GM18907 (cell line): Measurements from ENCODE around the gene SERTAD3.
"Not testable (repeated sequence)": the region's sequence is repeated elsewhere in the genome, so short reads cannot be mapped to it uniquely, and the experiment has no call there.

Source experiments
- ATAC-seq: cut with Tn5 transposase; IDR thresholded peaks from one replicate; pipeline ENCODE4 v1.9.1; 2021; ENCODE audit warnings: mild to moderate bottlenecking, moderate library complexity; ENCODE audit not compliant: unreplicated experiment

SERTAD3 gene

DNA sequence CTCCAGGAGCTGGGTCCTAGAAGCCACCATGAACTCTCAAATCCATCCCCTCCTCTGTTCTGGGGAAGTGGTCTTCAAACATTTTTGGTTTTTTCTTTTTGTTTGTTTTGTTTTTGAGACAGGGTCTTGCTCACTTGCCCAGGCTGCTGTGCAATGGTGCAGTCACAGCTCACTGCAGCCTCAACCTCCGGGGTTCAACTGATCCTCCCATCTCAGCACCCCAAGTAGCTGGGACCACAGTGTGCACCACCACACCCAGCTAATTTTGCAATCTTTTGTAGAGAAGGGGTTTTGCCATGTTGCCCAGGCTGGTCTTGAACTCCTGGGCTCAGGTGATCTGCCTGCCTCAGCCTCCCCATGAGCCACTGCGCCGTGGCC lies 14.5 kb upstream of the SERTAD3 start:
- ATAC-seq: no peak

DNA sequence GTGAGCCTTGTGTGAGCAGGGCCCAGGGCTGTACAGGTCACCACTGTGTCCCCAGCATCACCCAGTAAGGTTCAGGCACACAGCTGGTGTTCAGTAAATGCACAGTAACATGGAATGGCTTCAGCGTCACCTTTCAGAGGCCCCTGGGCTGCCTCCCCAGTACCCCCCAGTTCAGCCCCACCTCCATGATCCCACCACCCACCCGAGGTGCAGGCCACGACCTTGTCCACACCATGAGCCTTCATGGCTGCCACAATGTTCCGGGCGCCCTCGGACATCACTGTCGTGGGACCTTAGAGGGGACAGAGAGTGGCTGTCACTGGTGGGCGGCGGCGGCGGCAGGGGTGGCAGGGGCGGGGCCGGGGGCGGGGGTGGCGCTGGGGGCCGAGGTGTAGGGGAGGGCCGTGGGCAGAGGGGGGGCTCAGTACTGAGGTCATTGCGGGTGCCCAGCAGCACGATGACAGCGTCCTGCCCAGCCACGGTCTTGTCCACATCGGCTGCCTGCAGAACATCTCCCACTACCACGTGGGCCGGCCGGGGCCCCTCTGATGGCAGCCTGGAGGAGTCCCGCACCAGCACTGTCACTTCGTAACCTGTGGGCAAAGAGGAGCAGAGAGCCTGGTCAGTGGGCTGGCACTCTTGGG lies 13.9 kb upstream of the SERTAD3 start:
- no peak for ATAC-seq

DNA sequence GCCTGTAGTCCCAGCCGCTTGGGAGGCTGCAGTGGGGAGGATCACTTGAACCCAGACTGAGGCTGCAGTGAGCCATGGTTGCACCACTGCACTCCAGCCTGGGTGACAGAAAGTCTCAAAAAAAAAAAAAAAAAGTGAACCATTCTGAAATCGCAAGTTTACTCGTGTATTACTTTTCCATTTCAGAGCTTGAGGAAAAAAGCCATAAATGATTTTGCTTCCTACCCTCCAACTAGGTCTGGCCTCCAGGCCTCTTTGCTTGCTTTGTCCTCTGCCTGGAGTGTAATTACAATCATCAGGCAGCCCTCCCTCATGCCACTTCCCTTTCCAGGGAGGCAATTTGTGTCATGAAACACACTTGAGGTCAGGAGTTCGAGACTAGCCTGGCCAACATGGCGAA lies 12.9 kb upstream of the SERTAD3 start:
- ATAC-seq: no peak

DNA sequence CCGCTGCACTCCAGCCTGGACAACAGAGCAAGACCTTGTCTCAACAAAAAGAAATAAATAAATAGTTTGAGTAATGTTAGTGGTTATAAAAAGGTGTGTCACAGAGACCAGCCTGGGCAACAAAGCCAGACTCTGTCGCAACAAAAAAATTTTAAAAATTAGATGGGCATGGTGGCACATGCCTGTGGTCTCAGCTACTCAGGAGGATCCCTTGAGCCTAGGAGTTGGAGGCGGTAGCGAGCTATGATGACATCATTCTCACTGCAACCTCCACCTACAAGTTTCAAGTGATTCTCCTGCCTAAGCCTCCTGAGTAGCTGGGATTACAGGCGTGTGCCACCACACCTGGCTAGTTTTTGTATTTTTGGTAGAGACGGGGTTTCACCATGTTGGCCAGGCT lies 9.8 kb upstream of the SERTAD3 start:
- ATAC-seq: not testable (repeated sequence)

DNA sequence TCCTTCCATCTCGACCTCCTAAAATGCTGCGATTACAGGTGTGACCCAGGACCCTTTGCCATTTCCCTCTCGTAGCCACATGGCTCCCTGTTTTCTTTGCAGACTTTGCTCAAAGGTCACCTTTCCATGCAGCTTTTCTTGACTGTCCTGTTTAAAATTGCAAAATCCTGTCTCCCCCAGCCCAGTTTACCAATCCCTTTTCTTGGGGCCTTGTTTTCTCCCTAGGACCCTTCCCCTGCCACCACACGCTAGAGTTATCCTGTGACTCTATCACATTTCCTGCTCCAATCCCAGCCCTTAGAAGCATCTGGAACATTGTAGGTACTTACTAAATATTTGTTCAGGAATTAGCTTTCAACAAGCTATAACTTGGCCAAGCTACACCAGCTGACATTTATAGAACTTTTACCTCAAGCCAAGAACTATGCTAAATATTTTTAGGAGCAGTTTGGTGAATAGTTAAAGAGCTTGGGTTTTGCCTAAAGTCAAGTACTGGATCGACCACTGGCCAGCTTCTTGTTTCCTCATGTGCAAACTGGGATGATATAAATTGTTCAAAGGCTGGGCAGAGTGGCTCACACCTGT lies 9.1 kb upstream of the SERTAD3 start:
- ATAC-seq: no peak

DNA sequence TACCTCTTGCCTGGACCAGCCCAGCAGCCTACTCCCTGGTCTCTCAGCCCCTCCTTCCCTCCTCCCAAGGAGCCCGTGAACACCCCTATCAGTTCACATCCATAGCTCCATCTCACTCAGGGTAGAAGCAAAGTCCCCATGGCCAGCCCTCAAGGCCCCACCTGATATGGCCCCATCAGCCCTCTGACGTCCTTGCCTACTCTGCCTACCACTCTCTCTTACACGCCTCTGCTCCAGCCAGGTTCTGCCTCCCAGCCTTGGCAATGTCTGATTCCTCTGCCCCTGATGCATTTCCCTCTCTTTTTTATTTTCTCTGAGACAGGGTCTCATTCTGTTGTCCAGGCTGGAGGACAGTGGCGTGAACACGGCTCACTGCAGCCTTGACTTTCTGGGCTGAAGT lies 7.9 kb upstream of the SERTAD3 start:
- ATAC-seq: no peak

DNA sequence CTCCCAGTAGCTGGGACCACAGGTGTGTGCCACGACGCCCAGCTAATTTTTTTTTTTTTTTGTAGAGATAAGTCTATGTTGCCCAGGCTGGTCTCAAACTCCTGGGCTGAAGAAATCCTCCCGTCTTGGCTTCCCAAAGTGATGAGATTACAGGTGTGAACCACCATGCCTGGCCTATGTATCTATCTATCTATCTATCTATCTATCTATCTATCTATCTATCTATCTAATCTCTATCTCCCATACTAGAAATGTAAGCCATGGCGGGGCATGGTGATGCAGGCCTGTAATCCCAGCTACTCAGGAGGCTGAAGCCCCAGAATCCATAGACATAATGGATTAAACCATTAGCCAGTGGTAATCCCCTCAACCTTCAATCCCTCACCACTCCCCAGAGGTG lies 6.5 kb upstream of the SERTAD3 start:
- no peak for ATAC-seq

DNA sequence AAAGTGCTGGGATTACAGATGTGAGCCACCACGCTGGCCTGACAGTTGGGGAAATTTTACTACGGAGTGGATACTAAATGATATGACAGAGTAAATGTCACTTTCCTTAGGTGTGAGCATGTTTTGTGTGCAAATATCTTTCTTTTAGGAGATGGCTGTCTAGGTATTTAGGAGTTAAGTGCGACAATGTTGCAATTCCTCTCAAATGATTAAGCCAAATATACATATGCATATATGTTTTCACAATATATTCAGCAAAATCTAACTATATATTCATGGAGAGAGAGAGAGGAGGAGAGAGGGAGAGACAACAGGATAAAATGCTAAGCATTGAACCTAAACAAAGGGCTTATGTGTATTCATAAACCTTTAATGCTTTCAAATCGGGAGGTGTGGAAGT lies 5.4 kb upstream of the SERTAD3 start:
- no peak for ATAC-seq

DNA sequence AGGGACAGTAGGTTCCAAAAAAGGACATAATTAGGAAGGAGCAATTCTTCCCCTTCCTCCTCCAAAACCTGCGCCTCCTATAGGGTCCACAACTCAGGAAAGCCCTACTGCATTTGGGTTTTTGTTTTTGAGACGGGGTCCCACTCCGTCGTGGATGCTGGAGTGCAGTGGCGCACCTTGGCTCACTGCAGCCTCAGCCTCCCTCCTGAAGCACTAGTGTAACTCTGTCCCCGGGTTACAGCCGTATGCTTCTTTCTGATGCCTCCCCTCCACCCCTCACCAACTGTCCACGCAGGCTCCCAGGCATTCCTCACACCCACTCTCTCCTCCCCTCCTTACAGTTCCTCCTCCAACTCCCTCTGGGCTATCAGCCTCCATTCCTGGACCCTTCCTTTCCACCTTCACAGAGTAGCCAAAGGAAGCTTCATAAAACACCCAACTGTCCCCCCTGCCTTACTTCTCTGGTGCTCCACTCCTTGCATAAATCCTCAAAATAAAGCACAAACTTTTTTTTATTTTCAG lies 2.2 kb upstream of the SERTAD3 start:
- no peak for ATAC-seq

DNA sequence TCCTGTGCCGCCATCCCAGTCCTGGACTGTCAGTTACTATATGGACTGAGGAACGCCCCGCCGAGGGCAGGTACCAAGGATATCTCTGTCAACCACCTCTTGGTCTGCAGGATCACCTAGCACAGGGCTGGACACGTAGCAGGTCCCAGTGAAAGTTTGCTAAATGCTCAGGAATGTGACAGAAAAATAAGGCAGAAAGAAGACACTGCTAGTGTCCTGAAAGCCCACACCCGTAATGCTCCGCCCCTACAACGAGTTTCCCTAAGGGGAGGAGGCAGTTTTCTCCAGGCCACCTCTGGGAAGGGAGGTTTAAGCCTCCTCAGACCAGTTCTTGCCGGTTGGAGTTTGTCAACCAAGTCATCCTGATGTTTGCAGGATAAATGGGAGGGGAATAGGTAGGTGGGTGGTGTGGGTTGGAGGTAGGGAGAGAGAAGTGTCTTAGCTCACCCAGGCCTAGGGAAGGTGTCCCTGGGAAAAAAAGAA lies 1.7 kb upstream of the SERTAD3 start:
- ATAC-seq: no peak

DNA sequence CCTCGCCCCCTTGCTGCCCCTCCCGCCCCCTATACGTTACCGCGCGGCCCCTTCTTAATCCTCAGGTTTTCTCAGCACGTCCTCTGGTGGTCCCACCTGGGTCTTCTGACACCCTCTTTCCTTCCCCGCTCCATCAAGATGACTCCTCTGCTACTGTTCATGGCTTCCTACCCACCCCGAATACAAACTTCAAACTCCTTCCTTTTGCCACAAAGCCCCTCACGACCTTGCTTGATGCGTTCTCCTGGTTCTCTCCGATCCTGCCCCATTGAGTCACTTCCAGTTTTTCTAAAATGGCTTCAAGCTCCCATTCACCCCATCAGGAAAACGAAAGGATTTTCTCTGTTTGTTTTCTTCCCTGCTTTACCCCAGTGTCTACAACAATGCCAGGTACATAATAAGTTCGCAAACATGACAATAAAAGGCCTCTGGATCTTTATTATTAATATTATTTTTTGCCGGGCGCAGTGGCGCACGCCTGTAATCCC lies 734 bp upstream of the SERTAD3 start:
- no peak for ATAC-seq

DNA sequence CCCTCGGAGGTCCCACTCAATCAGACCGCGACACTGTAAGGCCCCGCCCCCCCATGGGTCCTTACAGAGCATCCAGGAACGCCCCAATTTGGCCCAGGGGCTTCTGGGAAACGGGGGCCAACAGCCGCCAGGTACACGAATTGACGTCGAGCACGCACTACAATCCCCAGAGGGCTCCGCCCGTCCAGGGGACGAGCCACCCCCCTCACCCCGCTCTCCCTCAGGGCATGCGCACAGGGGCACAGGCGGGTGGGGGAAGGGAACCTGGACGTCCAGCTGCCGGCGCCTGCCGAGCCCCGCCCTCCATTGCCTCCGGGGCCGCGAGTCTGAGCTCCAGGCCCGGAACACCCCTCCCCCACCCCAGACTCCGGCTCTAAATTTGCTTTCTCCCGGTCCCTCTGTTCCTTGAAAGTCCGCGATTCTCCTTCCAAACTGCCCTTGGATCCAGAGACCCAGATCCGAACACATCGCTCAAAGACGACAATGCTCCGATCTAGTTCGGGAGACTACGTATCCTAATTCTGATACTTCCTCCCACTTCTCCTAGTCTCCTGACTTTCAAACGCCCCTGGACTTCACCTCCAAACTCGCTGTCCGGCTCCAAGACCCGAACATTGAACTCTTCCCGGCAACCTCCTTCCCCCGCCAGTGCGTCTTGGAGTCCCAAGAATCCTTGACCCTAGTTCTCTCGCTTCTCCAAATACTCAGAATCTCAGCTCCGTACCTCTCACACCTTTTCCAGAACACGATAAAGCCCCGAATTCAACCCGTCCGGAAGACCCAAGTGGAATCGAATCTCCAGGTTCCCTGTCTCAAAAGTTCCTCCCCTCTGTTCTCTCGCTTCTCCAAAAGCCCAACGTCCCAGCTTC lies 770 bp downstream of the SERTAD3 start:
- peak; percentile 75 for ATAC-seq

DNA sequence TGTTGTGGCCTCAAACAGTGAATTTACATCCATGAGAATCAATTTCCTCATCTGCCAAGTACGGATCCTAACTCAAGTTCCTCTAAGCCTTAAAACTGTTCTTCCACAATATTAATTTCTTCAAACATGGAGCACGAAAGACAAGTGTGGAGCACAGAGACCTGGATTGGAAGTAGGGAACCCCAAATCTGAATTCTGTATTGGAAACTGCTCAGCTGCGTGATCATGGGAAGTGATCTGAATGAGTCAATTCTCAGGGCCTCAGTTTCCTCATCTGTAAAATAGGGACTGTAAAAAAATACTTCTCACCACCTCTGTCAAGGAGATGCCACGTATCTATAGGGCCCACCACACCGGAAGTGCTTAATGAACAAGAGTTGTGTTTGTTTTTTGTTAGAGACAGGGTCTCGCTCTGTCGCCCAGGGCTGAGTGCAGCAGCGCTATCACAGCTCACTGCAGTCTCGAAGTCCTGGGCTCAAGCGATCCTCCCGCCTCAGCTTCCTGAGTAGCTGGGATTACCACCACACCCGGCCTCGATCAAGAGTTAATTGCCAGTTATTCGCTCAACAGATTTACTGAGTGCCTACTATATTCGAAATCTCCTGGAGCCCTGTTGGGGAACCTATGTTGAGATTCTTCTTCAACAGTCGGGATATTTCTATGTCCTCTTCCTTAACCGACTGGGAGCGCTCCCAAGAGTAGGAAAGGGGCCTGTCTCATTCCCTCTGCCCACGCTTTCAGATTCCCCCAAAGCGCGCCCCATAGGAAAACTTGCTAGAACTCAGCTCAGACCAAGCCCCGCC lies 1.6 kb downstream of the SERTAD3 start:
- no peak for ATAC-seq

DNA sequence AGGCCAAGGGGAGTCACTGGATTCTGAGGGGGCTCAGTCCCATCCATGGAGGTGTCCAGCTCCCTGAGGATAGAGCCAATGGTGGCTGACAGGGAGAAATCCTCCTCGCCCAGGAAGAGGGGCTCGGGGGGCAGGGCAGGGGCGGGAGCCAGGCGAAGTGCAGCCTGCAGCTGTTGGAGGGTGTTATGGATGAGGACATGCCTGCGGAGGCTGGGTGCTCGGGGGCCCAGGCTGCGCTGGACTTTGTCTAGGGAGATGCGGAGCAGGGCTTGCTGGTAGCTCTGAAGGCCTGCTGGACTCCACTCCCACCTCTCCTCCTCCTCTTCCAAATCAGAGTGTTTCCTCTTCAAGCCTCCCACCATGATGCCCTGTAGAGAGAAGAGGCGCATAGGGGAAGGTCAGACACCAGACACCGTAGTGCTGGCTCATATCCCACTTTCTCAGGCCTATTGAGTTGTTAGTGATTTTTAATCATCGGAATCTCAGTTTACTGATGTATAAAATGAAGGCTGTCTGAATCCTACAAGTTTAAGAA lies 2.3 kb downstream of the SERTAD3 start:
- no peak for ATAC-seq

DNA sequence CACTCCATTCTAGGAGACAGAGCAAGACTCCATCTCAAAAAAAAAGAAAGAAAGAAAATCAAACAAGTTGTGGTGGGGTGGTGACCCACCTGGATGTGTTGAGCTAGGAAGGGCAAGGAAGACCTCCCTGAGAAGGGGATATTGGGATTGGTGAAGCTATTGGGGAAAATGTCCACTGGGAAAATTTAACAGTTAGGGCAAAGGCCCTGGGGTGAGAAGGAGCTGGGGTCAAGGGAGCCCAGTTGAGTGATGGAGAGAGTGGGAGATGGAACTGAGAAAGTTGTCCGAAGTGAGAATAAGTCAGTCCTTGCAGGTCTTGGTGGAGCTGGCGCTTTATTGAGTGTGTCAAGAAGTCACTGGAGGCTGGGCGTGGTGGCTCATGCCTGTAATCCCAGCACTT lies 5.9 kb downstream of the SERTAD3 start:
- ATAC-seq: no peak

DNA sequence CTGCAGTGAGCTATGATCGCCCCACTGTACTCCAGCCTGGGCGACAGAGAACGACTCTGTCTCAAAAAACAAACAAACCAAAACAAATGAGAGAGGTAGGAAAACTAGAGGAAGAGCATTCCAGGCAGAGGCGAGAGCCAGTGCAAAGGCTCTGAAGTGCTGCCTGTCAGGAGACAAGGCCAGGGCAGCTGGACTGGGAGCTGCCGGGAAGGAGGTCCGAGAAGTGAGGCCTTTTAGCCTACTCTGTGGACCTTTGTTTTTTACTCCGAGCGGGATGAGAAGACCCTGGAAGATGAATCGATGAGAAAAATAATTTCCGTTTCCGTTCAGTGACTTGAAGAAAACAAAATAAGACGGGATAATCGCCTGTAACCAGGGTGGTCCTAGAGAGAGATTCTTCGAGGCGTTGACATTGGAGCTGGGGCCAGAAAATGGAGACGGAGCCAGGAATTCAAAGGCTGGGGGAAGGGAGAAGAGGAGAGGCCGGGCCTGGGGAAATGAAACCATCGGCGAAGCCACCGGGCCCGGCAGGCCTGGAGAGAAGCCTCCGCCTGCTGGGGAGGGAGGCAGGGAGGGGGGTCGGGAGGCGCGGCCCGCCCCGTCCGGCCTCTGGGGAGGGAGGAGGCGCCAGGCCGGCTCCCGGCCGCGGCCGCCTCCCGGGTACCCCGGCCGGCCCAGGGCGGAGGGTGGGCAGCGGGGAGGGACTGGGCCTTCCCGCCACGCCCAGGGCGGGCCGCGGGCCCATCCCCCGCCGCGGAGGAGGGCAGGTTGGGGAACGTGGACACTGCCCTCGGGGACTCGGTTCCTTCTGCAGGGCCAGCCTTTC lies 10.5 kb downstream of the SERTAD3 start:
- peak; percentile 51 for ATAC-seq

DNA sequence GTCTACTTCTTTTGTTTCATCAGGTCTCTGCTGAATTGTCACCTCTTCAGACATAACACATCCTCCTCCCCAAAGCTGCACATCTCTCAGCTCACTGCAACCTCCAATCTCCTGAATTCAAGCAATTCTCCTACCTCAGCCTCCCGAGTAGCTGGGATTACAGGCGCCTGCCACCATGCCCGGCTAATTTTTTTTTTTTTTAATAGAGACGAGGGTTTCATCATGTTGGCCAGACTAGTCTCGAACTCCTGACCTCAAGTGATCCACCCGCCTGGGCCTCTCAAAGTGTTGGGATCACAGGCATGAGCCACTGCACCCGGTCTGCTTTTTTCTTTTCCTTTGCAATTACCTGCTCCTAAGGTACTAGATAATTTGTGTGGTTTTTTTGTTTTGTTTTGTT lies 11.4 kb downstream of the SERTAD3 start:
- not testable (repeated sequence) for ATAC-seq

DNA sequence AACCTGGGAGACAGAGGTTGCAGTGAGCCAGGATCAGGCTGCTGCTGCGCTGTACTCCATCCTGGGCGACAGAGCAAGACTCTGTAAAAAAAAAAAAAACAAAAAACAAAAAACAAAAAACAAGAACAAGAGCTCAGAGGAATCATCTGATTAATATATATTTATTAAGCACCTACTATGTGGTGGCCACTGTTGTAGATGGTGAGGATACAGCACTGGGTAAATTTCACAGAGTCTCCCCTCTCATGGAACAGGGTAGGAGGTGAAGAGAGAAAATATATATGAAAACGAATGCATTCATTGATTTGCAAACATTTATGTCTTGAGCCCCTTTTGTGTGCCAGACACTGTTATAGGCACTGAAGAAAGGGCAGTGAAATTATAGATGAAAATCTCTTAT lies 12.4 kb downstream of the SERTAD3 start:
- ATAC-seq: no peak

DNA sequence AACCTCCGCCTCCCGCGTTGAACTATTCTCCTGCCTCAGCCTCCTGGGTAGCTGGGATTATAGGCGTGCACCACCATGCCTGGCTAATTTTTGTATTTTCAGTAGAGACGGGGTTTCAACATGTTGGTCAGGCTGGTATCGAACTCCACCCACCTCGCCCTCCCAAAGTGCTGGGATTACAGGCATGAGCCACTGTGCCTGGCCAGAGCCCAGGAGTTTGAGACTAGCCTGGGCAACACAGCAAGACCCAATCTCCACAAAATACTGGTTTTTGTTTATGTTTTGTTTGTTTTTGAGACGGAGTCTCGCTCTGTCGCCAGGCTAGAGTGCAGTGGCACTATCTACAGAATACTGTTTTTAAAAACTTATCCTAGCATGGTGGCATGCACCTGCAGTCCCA lies 13.9 kb downstream of the SERTAD3 start:
- not testable (repeated sequence) for ATAC-seq

DNA sequence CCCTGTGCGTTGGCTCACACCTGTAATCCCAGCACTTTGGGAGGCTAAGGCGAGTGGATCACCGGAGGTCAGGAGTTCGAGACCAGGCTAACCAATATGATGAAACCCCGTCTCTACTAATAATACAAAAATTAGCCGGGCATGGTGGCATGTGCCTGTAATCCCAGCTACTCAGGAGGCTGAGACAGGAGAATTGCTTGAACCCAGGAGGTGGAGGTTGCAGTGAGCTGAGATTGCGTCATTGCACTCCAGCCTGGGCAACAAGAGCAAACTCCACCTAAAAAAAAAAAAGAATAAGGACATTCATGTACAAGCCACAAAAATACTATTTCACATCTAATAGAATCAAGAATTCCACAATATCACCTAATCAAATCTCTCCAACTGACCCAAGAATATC lies 15.9 kb downstream of the SERTAD3 start:
- ATAC-seq: not testable (repeated sequence)
